NCI-H2227 (cell line): ENCODE measurements around the gene USP11.

ENCODE experiments used
- DNase-seq: peaks from one replicate; lab custom pipeline; 2025; ENCODE audit not compliant: unreplicated experiment; lab: John Stamatoyannopoulos, UW

Gene USP11

GRCh38 chrX:47232803-47233332 is at the start of gene USP11:
TSS of gene USP11 (plus strand) at chrX:47233009. CDS start at chrX:47233044, 35 bp downstream.
- peak; percentile 93 for DNase-seq

- DNase-seq = no peak
Observed at GRCh38 chrX:47184486-47184885, 48.3 kb upstream of the USP11 start.

DNA sequence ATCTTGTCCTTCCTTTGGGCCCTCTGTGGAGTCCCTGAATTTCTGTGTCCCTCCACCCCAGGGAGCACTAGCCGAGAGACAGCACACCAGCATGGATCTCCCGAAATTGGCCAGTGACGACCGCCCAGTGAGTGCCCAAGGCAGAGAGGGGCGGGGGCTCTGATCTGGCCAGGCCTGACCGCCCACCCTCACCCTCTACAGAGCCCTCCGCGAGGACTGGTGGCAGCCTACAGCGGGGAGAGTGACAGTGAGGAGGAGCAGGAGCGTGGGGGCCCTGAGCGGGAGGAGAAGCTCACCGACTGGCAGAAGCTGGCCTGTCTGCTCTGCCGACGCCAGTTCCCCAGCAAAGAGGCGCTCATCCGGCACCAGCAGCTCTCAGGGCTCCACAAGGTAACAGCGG is 47.6 kb upstream of the USP11 start:
- no peak for DNase-seq

- DNase-seq = no peak
Observed at GRCh38 chrX:47186096-47186740, 46.6 kb upstream of the USP11 start.

DNA sequence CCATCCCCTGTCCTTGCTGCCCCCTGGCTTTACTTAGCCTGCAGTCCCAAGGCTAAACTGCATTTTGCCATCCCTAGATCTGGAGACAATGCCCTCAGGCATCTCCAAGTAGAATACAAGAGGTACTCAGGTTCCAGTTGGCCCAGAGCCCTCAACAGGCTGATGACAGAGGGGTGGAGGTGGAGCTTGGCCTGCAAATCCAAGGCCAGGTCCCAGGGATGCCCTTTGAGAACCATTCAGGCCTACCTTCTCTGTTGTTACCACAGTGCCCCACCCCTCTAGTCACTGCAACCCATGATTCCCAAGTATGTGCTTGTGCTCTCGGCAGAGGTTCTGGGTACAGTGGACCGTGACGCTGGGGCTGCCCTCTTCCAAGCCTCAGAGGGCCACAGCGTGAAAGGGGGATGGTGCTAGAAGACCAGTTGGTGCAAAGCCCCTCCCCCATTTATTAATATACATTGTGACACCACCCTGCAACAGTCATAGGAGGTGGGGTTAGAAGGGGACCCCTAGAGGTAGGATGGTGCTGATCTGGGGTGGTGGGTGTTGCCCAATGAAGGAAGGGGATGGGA is 45.6 kb upstream of the USP11 start:
- DNase-seq = no peak

GRCh38 chrX:47189906-47190305 is 42.9 kb upstream of the USP11 start:
- DNase-seq = no peak

- peak; percentile 98 for DNase-seq
Observed at GRCh38 chrX:47190445-47191269, 42.2 kb upstream of the USP11 start.

GRCh38 chrX:47191331-47191730 is 41.5 kb upstream of the USP11 start:
- DNase-seq = peak; percentile 61

GRCh38 chrX:47191806-47192401 is 40.9 kb upstream of the USP11 start:
- DNase-seq = no peak

DNA sequence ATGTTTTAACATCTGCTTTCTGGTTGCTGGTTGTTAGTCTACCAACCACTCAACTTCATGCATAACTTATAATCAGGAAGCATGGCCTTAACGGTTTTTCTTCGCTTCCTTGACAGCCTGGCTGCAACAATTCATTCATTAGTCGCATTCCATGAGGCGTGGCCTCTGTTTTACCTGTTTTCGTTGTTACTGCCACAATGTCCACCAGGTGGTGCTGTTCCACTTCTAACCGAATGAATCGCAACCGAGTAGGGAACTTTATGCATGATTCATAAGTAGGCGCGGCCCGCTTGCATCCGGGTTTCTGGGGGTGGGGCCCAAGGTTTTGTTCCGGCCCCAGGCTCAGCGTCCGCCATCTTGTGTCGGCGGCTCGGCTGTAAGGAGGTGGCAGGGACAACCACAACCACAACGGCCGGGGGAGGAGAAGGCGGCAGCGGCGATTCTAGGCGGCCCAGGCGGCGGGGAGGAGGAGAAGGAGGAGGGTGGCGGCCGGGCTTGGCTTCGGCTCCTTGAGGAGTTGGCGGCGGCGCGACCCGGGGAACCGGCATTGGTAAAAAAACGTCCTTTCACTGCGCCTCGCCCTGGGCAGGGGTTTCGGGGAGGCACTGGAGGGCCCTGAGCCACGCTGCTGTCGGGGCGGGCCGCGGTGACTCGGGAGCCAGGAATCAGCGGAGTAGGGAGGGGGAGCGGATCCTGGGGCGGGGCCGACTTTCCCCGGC is 39.2 kb upstream of the USP11 start, which contains the start of gene UBA1:
Gene UBA1 (plus strand): TSS at position 355 of the 719 bp plus-strand sequence. CDS start 4,974 bp downstream, outside the sequence.
- peak; percentile 99 for DNase-seq

GRCh38 chrX:47194194-47194787 is 38.5 kb upstream of the USP11 start:
- no peak for DNase-seq

GRCh38 chrX:47196098-47196497 is 36.7 kb upstream of the USP11 start:
- DNase-seq = no peak

GRCh38 chrX:47197526-47197925 is 35.3 kb upstream of the USP11 start:
- no peak for DNase-seq

GRCh38 chrX:47198026-47198686 is 34.7 kb upstream of the USP11 start:
- no peak for DNase-seq

- DNase-seq = no peak
Observed at GRCh38 chrX:47198687-47199080, 34.1 kb upstream of the USP11 start.

DNA sequence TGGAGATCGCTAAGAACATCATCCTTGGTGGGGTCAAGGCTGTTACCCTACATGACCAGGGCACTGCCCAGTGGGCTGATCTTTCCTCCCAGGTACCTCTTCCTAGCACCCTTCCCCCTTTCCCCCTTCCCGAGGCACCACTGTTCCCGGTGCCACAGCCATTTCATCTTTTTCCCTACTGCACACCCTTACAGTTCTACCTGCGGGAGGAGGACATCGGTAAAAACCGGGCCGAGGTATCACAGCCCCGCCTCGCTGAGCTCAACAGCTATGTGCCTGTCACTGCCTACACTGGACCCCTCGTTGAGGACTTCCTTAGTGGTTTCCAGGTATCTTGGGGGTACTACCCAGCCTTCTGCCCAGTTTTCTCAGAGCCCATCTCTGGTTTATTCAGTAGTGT is 33.5 kb upstream of the USP11 start:
- DNase-seq = no peak

- DNase-seq = peak; percentile 27
Observed at GRCh38 chrX:47200385-47201150, 32.2 kb upstream of the USP11 start.

DNA sequence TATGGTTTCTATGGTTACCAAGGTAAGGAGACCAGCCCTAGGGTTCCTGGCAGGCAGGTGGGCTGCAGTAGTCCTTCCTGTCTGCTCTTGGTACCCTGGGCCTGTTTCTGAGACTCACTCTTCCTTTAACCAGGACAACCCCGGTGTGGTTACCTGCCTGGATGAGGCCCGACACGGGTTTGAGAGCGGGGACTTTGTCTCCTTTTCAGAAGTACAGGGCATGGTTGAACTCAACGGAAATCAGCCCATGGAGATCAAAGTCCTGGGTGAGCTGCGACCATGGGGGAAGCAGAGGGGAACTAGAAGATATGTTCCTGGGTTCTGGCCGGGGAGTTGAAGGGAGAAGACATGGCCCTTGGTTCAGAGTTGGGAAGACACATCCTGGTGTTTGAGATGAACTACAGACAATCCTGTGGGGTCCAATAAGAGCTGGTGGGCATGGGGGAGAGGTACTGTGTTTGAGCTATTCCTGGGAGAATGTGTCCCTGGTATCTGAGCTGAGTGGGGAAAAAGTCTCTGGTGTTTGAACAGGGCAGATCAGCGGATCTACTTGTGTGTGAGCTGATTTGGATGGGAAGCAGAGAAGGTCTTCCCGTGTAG is 31.4 kb upstream of the USP11 start:
- DNase-seq = no peak

DNA sequence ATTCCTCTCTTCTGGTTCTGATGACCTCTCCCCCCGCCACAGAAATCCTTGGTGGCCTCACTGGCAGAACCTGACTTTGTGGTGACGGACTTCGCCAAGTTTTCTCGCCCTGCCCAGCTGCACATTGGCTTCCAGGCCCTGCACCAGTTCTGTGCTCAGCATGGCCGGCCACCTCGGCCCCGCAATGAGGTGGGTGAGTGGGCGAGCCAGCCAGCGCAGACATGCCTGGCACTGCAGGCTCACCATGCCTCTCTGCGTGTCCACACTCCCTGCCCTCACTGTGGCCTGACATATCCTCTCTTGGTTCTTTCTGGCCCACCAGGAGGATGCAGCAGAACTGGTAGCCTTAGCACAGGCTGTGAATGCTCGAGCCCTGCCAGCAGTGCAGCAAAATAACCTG is 30.5 kb upstream of the USP11 start:
- DNase-seq = no peak
